Parietal lobe (tissue), 1 donor: ENCODE data around the gene OR4S1. TPM values are rescaled to one million over a fixed set of nuclear protein-coding genes. Genes with fewer than 3 reads are reported as not detected.

ENCODE experiments used
- total RNA-seq: library from RNA; depleted of rRNA; stranded (reverse); fragments of >200 nt; gene quantifications from one replicate; pipeline ENCODE4 v1.2.3, GENCODE V29; 2014

The OR4S1 gene, protein sequence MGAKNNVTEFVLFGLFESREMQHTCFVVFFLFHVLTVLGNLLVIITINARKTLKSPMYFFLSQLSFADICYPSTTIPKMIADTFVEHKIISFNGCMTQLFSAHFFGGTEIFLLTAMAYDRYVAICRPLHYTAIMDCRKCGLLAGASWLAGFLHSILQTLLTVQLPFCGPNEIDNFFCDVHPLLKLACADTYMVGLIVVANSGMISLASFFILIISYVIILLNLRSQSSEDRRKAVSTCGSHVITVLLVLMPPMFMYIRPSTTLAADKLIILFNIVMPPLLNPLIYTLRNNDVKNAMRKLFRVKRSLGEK
- not detected for total RNA-seq

DNA sequence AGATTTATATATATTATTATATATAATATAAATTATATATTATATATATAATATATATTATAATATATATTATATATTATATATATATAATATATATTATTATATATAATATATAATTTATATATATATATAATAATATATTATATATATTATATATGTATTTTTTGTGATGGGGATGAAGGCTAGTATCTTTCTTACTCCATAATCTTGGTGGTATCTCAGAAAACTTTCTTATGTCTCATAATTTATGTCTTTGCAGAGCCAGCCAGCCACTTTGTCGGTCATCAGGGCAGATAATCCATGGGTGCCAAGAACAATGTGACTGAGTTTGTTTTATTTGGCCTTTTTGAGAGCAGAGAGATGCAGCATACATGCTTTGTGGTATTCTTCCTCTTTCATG, at the start of gene OR4S1:
Gene OR4S1, plus strand, starts transcription at position 301 of the 400 bp plus-strand sequence. Its CDS starts 0 bp downstream, at position 301.

DNA sequence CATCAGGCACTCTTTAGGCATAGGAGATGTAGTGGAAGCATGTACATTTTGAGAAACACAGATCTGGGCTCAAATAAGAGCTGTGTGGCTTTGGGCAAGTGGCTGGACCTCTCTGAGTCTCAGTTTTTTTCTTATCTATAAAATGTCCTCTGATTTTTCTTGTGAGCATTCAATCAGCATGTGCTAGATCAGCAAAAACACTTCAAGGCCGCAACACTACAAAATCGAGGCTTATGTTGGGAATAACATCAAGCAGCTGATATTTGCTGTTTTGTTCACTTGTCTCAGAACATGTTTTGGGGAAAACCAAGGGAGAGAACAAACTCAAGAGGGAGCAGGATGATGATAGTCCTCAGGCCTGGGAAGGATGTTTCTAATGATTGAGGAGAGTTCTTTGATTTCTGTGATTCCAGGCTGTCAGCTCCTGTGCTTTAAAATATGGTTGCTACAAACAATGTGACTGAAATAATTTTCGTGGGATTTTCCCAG, 42.6 kb upstream of the OR4S1 start, which contains the start of gene OR4X1:
Gene OR4X1, plus strand, starts transcription at position 439 of the 489 bp plus-strand sequence. Its CDS starts 0 bp downstream, at position 439.

DNA sequence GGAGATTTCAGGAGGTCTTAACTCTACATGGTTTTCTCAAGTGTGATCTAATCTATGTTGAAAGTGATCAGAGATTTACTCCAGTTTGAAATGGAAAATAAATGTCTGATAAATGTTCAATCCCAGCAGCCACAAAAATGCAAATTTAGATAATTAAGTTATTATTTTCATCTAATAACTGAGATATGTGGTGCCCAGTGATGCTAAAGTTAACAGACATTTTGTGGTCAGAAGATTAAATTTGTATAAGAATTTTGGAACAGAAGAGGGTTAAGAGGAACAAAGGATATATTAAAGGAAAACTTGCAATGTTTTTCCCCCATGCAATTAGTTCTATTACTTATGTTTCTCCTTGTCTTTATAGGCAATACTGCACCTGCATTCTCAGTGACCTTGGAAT, 18.6 kb downstream of the OR4S1 start, which contains the start of gene OR4C3:
Gene OR4C3, plus strand, starts transcription at position 301 of the 400 bp plus-strand sequence. CDS start 102 bp downstream, outside the sequence.

Other genes starting within 250 kb of the OR4S1 start
- not detected for gene OR4B1, start 89.4 kb upstream of the OR4S1 start, total RNA-seq
- not detected for gene OR4X2, start 61.1 kb upstream of the OR4S1 start, total RNA-seq
- not detected for gene OR4X1, start 42.4 kb upstream of the OR4S1 start, total RNA-seq
- not detected for gene OR4C3, start 18.7 kb downstream of the OR4S1 start, total RNA-seq
- gene OR4C5, start 60.2 kb downstream of the OR4S1 start, total RNA-seq = not detected
- gene OR4A47, start 182.6 kb downstream of the OR4S1 start, total RNA-seq = not detected